HG03025 (cell line): ENCODE results near the gene HAGH.

Experiments
- ATAC-seq: cut with Tn5 transposase; IDR thresholded peaks from one replicate; pipeline ENCODE4 v1.9.1; 2021; ENCODE audit warnings: mild to moderate bottlenecking, moderate library complexity; ENCODE audit not compliant: unreplicated experiment, low FRiP score

HAGH gene

DNA sequence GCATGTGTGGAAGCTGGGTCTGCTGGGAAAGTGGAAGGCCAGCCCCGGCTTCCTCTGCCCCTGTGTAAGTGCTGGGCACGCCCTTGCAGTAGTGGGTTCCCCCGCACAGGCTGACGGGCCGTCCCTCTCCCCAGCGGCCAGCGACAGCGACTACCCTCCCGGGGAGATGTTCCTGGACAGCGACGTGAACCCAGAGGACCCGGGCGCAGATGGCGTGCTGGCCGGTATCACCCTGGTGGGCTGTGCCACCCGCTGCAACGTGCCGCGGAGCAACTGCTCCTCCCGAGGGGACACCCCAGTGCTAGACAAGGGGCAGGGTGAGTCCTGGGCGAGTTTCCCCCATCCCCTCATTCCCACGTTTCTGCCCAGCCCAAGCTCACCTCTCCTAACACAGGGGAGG lies 60.8 kb downstream of the HAGH start:
- ATAC-seq, result no peak

GRCh38 chr16:1764971-1765370 lies 61.7 kb downstream of the HAGH start:
- ATAC-seq, result no peak

- no peak for ATAC-seq
These were observed 62.8 kb downstream of the HAGH start for GRCh38 chr16:1763521-1764511.

- no peak for ATAC-seq
These were observed 63.6 kb downstream of the HAGH start for GRCh38 chr16:1762879-1763520.

DNA sequence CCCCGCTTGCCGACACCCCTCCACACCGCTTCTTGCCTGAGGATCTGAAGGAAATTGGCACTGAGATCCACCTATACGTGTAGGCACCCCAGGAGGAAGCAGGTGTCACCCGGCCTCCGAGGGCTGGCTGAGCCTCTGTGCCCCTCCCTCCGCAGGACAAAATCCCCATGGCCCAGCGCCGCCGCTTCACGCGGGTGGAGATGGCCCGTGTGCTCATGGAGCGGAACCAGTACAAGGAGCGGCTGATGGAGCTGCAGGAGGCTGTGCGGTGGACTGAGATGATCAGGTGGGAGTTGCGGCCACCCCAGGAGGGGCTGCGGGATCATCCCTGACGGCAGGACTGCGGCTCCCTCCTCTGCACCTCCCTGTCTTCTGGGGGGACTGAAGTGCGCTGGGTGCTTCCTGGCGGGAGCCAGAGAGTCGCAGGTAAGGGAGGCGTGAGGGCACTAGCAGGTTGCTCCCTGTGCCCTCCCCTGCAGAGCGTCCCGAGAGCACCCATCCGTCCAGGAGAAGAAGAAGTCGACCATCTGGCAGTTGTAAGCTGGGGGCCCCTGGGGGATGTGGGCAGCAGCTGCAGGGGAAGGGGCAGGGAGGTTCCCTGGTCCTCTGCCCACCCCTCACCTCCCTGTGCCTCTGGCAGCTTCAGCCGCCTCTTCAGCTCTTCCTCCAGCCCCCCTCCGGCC lies 64.3 kb downstream of the HAGH start:
- no peak for ATAC-seq

DNA sequence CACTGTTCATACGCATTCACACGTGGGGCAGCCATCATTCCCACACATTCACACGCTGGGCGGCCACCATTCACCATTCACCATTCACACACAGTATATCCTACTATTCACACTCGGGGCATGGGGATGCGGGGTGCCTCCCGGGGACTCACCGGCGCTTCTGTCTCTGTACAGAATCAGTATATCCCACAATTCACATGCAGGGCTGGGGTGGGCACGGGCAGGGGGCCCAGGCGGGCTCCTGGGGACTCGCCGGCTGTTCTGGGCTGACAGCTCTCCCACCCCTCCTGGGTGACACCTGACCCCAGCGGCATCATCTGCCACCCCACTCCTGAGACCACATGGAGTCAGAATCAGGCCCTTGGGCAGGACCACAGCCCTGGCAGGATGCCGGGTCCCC lies 64.9 kb downstream of the HAGH start:
- ATAC-seq, result no peak

DNA sequence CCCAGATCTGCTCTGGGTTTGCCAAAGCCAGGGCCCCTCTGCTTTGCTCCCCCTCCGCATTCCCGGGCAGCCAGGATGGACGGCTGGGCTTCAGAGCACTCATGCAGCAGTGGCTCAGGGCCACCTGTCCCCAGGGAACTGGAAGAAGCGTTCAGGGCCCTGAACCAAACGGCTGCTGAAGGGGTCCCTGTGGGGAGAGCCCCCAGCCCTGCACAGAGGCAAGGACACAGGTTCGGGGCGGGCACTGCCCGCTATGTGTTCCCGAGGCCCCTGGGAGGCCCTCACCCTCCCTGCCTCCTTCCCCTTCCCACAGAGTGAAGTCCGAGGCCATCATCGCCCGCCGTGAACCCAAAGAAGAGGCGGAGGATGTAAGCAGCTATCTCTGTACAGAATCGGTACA lies 65.7 kb downstream of the HAGH start:
- no peak for ATAC-seq

DNA sequence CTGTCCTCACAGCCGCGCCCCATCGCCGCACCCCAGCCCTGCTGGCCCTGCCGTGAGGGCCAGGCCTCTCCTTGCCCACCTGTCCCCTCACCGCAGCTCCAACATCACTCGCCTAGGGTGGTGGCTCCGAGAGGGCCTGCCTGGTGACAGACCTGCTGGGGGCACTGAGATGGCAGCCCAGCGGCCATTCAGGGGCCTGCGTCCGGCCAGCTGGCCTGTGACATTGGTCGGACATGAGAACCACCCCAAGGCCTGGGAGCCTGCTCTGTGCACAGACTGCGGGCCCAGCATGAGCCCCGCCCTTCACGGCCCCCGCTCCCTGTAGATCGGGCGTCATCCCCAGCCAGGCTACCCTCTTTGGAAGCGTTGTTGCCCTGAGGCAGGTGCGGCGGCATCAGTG lies 67.1 kb downstream of the HAGH start:
- no peak for ATAC-seq

- no peak for ATAC-seq
These were observed 67.7 kb downstream of the HAGH start for GRCh38 chr16:1758923-1759322.

- ATAC-seq, result no peak
These were observed 68.7 kb downstream of the HAGH start for GRCh38 chr16:1757714-1758461.
